NOMO-1 treated with dmso at 0.1 percent for 144 hours (cell line): ENCODE measurements around the gene MLPH.
"Not testable (repeated sequence)": the region's sequence is repeated elsewhere in the genome, so short reads cannot be mapped to it uniquely, and the experiment has no call there.

Experiments used
- DNase-seq: peaks from one replicate; lab custom pipeline; 2025; ENCODE audit not compliant: unreplicated experiment; lab: John Stamatoyannopoulos, UW

The MLPH gene

GRCh38 chr2:237581326-237581725 lies 94.3 kb downstream of the MLPH start:
- no peak for DNase-seq

DNA sequence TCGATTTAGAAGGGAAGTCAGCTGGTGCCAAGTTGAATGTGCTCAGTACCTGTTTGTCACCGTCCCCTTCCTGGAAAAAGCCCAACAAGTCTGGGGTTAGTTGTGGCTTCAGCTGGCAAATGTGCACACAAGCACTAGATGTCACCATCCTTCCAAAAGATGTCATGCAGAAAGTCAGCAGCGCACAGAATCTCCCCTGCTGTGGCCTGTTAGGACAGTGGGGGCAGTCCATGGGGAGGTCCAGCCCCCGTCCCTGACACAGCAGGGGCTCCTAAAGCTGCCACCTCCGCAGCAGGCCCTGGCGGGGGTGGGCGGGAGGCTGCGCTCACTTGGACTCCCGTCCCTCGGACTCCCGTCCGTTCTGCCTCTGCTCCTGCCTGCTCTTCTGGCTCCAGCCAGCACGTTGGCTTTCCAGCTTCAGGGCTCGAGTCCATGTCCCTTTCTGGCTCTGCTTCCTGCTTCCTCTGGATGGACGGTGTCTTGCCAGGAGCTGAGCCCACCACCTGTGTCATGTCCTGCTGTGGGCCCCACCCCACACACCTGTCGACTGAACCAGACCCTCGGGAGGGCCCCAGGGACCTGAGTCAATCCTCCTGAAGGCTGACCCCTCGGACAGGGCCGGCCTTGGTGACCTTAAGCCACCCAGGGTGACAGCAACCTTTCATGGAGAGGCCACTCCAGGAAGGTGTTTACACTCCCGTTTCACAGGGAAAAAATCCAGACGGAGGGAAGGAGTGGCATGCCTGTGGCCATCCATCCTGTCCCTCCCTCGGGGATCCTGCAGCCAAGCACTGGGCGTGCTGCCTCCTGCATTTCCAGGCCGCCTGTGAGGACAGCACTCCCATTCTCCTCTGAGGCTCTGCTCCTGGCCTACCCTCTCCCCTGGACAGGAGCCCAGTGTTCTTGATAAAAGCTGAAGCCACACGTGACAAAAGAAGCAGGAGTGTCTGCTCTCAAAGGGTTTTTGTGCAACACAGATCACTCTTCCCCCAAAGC lies 95.0 kb downstream of the MLPH start:
- no peak for DNase-seq

DNA sequence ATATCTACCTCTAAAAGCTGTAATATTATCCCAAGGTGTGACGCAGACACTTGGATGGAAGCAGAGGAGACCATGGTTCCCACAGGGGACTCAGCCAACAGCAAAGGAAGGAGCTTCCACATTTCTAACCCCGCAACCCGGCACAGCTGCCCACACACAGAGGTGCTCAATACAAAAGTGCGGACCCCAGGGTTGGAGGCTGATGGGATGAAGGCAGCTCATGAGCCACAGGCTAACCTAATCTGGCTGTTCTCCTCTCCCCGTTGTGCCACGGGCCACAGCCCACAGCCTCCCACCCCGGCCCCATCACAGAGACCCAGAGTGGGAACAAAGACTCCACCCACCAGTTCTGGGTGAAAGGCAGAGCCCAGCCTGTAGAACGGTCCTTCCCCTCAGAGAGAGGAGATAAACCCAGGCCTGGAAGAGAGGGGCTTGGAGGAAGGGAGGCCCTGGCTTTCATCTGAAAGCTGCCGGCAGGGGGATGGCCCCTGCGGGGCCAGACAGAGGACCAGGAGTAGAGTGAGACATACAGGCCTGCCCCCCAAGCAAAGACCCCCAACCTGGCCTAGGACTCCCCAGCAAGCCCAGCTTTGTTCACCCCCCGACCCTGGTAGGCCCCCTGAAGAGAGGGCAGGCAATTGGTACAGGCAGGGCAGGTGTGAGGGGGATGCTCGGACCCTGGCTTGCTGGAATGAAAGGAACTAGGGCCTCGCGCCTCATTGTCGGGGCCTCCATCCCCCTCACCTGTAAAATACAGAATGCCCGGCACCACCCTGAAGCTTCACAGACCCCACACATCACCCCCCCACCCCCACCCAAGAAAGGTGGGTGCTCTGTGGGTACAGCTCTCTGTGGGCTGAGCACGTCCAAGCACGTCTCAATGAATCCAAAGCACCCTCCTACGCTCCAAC lies 96.6 kb downstream of the MLPH start:
- no peak for DNase-seq

DNA sequence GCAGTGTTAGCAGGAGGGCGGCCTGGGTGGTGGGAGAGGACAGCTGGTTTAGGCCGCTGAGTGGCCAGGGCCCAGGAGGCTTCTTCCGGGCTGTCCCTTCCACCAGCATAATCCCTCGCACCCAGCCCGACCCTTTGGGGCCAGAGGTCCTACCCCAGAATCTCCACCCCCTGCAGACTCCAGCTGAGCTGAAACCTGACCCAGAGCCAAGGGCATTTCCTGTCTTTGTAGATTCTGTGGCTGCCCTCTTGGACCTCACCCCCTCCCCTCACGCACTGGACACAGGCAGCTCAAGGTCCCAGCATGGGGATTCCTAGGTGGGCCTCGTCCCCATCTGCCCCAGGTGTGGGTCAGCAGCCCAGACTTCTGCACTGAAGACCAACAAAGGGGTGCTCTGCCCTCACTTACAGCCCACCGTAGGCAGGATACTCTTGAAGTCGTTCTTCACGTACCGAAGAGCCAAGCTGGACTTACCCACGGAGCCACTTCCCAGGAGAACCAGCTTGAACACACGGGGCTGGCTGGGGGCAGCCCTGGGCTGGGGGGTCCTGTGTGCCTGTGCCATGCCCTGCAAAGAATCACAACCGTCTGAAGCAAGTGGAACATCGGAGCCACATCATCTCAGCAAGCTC lies 98.7 kb downstream of the MLPH start:
- DNase-seq = no peak

- no peak for DNase-seq
Measured at GRCh38 chr2:237588044-237588696, 101.1 kb downstream of the MLPH start.

DNA sequence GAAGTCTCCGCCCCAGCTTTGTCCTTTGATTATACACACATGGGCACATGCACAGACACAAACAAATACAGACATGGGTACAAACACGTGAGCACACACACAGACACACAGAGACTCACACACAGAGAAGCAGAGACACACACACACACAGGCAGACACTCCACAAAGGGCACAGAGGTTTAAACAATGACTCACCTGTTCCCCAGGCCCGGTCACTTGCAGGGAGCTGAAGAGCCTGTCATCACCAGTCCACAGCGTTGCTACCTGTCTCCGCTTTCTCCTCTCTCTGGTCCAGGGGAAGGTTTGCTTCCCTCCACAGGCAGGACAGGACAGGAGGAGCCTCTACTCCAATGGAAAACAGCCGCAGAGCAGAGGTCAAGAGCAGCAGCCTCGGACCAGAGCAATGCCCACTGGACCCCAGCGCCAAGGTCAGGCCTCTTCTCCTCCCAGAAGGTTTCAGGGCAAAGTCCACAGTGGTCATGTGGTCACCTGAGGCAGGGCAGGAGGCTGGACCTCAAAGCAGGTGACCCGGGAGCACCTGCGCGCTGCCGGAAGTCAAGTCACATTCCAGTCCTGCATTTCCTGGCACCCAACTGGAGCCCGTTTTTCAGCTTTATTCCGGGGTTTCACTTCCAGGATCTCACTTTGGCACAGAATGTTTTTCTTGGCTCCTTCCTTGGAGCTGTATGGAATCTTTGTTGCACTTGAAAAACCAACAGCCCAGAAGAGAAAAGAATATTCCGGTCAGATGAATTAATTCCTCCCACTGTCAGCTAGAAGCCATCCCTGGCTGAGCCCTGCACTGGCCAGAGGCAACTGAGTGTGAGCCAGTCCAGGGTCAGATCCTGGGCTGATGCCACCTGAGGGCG lies 103.5 kb downstream of the MLPH start, which contains the start of gene RAB17:
TSS of gene RAB17 (minus strand) at position 463 of the 869 bp plus-strand sequence. CDS start 4,580 bp downstream, outside the sequence.
- DNase-seq = no peak

GRCh38 chr2:237591141-237591881 lies 104.3 kb downstream of the MLPH start:
- peak; percentile 46 for DNase-seq

GRCh38 chr2:237592425-237592980 lies 105.5 kb downstream of the MLPH start:
- DNase-seq = no peak

DNA sequence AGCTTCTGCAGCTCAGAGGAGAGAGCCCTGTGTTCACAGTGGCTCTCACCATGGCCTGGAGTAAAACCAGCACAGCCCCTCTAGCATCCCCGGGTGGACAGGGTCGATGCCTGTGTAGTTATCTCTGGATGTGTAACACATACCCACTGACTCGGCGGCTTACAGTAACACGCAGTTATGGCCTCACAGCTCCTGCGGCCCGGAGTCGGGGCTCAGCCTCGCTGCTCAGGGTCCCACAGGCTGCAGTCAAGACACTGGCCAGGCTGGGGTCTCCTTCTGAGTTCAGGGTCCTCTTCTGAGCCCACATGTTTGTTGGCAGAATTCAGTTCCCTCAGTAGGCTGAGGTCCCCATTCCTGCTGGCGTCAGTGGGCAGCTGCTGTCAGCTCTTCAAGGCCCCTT lies 106.0 kb downstream of the MLPH start:
- no peak for DNase-seq

DNA sequence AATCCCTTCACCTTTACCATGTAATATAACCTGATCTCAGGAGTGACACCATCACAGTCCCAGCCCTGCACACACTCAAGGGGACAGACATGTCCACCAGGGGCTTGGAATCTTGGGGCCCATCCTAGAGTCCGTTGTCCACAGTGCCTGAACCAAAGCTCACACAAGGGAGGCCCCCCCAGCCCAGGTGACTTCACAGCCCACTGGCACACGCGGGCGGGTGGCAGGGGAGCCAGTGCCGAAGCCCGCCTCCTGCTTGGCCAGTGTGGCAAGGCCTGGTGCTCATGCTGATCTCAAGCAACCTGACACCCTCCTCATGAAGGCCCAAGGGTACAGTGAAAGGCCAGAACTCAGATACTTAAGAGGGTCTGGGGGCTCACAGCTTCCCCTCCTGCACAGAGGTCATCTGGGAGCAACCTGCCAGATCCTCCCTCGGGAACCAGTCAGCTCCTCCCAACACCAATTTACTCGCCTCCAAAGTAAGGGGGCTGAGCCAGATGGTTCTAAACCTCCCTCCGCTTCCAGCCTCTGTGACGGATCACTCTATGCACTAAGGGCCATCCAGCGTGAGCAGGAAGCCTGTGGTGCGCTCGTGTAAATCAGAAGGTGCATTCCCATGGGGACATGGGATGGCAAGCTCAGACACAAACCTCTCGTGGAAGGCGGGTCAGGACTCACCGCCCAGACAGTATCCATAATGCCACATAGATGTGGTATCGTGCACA lies 106.7 kb downstream of the MLPH start:
- DNase-seq = no peak

GRCh38 chr2:237594514-237594871 lies 107.4 kb downstream of the MLPH start:
- no peak for DNase-seq

- not testable (repeated sequence) for DNase-seq
Measured at GRCh38 chr2:237595829-237596519, 108.9 kb downstream of the MLPH start.

GRCh38 chr2:237596520-237597195 lies 109.6 kb downstream of the MLPH start:
- DNase-seq = no peak

DNA sequence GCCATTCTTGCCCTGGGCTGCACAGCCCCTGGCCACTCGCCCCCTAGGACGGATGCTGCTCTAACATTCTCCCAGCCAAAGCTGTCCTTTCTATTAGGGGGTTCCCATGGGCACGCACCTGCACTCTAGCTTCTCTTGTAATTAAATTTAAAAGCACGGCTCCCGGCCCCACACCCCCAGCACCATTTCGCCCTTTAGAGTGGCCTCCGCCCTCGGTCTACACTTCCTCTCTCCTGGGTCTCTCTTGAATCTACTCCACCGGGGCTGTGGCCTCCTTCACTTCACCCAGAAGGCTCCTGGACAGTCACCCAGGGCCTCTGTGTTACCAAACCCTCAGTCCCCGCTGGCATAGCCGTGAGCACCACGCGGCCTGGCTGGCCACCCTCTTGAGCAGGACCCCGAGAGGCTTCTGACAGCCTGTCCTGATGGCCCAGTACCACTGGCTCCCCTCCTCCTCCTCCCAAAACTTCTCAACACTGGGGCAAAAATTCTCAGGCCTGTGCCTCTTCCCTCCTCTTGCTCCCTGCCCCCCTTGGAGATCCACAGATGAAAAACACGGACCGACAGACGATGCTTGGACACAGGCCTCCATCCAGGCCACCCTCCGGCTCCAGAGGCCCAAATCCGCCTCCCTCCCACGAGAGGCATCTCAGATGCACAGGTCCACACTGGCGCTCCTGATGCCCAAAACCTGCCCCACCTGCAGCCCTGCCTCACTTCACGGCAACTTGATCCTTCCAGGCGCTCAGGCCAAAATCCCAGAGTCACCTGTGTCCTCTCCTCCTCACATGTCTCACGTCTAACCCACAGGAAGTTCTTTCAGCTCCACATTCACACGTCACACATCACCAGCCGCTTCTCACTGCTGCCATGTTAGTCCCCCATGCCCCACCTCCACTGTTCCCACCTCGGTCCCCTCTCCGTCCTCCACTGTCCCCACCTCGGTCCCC lies 110.4 kb downstream of the MLPH start:
- no peak for DNase-seq

- no peak for DNase-seq
Measured at GRCh38 chr2:237598468-237599208, 111.6 kb downstream of the MLPH start.
